ENCODE measurements around the gene ETV4. TPM values are rescaled to one million over a fixed set of nuclear protein-coding genes. Genes with fewer than 3 reads are reported as not detected.

Gene ETV4
- total RNA-seq, 1 donor = 6.1 TPM

- DNase-seq (ENCODE audit: low read depth) = no peak
- TF ChIP-seq CTCF (IDR thresholded peaks at IDR 0.05; ENCODE audit: insufficient read depth, low read length) = no peak
- no peak overlapping the region for H3K4me3 ChIP-seq (ENCODE audit: low read depth, low read length)
Observed at GRCh38 chr17:43553573-43553972, 7.4 kb upstream of the ETV4 start.

- TF ChIP-seq CTCF (IDR thresholded peaks at IDR 0.05; ENCODE audit: insufficient read depth, low read length) = no peak
- no peak for DNase-seq (ENCODE audit: low read depth)
- no peak overlapping the region for H3K4me3 ChIP-seq (ENCODE audit: low read depth, low read length)
Observed at GRCh38 chr17:43552229-43552837, 6.2 kb upstream of the ETV4 start.

GRCh38 chr17:43550754-43551153, 4.6 kb upstream of the ETV4 start:
- DNase-seq (ENCODE audit: low read depth) = no peak
- H3K4me3 ChIP-seq (ENCODE audit: low read depth, low read length) = no peak overlapping the region
- no peak for TF ChIP-seq CTCF (IDR thresholded peaks at IDR 0.05; ENCODE audit: insufficient read depth, low read length)

GRCh38 chr17:43549496-43549895, 3.4 kb upstream of the ETV4 start:
- no peak for DNase-seq (ENCODE audit: low read depth)
- no peak for TF ChIP-seq CTCF (IDR thresholded peaks at IDR 0.05; ENCODE audit: insufficient read depth, low read length)
- H3K4me3 ChIP-seq (ENCODE audit: low read depth, low read length) = no peak overlapping the region

GRCh38 chr17:43548689-43549379, 2.7 kb upstream of the ETV4 start:
- no peak for DNase-seq (ENCODE audit: low read depth)
- no peak overlapping the region for H3K4me3 ChIP-seq (ENCODE audit: low read depth, low read length)
- TF ChIP-seq CTCF (IDR thresholded peaks at IDR 0.05; ENCODE audit: insufficient read depth, low read length) = no peak

GRCh38 chr17:43547659-43548256, 1.6 kb upstream of the ETV4 start:
- DNase-seq (ENCODE audit: low read depth) = no peak
- no peak for TF ChIP-seq CTCF (IDR thresholded peaks at IDR 0.05; ENCODE audit: insufficient read depth, low read length)
- no peak overlapping the region for H3K4me3 ChIP-seq (ENCODE audit: low read depth, low read length)
